GM12892 (cell line): ENCODE data around the gene VAV3.

Source experiments
- DNase-seq: peaks from one replicate; pipeline ENCODE4 v3.0.0; 2011; ENCODE audit not compliant: insufficient read length
- FAIRE-seq: peaks from 2 replicates; lab custom pipeline; 2011; peaks lifted over from hg19 to GRCh38; lab: Jason Lieb, UNC
- POLR2A ChIP-seq: IDR thresholded peaks from 2 replicates; pipeline ENCODE4 v1.6.1; 2011; ENCODE audit warnings: low read depth, low read length, control low read depth
- POLR2AphosphoS5 ChIP-seq: IDR thresholded peaks from 2 replicates; pipeline ENCODE4 v1.6.1; 2011; ENCODE audit warnings: low read depth, low read length, control low read depth
- TAF1 ChIP-seq: IDR thresholded peaks from 2 replicates; pipeline ENCODE4 v1.6.1; 2011; ENCODE audit warnings: low read depth, mild to moderate bottlenecking, control low read depth, low read length, borderline replicate concordance

Gene VAV3

DNA sequence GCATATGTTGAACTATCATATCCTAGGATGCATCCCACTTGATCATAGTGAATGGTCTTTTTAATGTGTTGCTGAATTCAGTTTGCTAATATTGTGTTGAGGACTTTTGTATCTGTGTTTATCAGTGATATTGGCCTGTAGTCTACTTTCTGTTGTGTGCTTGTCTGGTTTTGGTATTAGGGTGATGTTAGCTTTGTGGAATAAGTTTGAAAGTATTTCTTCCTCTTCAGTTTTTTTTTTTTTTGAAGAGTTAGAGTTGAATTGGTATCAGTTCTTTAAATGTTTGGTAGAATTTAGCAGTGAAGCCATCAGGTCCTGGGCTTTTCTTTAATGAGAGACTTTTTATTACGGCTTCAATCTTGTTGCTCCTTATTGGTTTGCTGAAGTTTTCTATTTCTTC, 162.3 kb downstream of the VAV3 start:
- DNase-seq (no peak), FAIRE-seq (no peak)
- no peak for TF ChIP-seq TAF1
- TF ChIP-seq POLR2A = no peak
- TF ChIP-seq POLR2AphosphoS5 = no peak

GRCh38 chr1:107795994-107796393, 169.0 kb downstream of the VAV3 start:
- FAIRE-seq = no peak
- TF ChIP-seq POLR2AphosphoS5 = no peak
- no peak for TF ChIP-seq TAF1
- no peak for TF ChIP-seq POLR2A
- DNase-seq = no peak

GRCh38 chr1:107795441-107795840, 169.5 kb downstream of the VAV3 start:
- FAIRE-seq (no peak), DNase-seq (no peak)
- no peak for TF ChIP-seq POLR2A

GRCh38 chr1:107794571-107794970, 170.4 kb downstream of the VAV3 start:
- no peak for TF ChIP-seq POLR2AphosphoS5
- TF ChIP-seq TAF1 = no peak
- no peak for TF ChIP-seq POLR2A
- DNase-seq (no peak), FAIRE-seq (no peak)

- no peak for TF ChIP-seq TAF1
- TF ChIP-seq POLR2AphosphoS5 = no peak
- no peak for TF ChIP-seq POLR2A
- no peak for FAIRE-seq
- no peak for DNase-seq
These were observed 171.0 kb downstream of the VAV3 start for GRCh38 chr1:107793896-107794453.

DNA sequence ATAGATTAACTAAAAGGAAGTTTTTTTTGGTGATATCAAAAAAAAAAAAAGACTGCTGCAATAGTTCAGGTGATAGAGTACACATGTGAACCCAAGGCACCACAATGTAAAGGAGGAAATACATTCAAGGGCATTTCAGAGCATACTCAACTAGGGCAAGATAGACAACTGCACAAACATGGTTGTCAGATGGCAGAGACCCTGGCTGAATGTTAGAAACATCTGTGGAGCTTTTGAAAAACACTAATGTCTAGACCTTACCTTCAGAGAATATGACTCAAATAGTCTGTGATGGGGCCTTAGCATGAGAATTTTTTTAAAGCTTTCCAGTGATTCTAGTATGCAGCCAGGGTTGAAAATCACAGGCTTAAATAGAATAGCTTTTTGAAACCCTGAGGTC, 173.6 kb downstream of the VAV3 start:
- FAIRE-seq = no peak
- no peak for TF ChIP-seq POLR2A
- no peak for TF ChIP-seq POLR2AphosphoS5
- no peak for TF ChIP-seq TAF1
- no peak for DNase-seq

GRCh38 chr1:107789817-107790524, 175.0 kb downstream of the VAV3 start:
- DNase-seq = no peak
- TF ChIP-seq POLR2AphosphoS5 (no peak), POLR2A (no peak), TAF1 (no peak)
- FAIRE-seq = no peak

GRCh38 chr1:107788206-107789202, 176.5 kb downstream of the VAV3 start:
- no peak for FAIRE-seq
- no peak for DNase-seq
- TF ChIP-seq POLR2A (no peak), POLR2AphosphoS5 (no peak), TAF1 (no peak)

- DNase-seq (no peak), FAIRE-seq (no peak)
- no peak for TF ChIP-seq TAF1
- TF ChIP-seq POLR2A = no peak
- TF ChIP-seq POLR2AphosphoS5 = no peak
These were observed 177.7 kb downstream of the VAV3 start for GRCh38 chr1:107787299-107787698.

DNA sequence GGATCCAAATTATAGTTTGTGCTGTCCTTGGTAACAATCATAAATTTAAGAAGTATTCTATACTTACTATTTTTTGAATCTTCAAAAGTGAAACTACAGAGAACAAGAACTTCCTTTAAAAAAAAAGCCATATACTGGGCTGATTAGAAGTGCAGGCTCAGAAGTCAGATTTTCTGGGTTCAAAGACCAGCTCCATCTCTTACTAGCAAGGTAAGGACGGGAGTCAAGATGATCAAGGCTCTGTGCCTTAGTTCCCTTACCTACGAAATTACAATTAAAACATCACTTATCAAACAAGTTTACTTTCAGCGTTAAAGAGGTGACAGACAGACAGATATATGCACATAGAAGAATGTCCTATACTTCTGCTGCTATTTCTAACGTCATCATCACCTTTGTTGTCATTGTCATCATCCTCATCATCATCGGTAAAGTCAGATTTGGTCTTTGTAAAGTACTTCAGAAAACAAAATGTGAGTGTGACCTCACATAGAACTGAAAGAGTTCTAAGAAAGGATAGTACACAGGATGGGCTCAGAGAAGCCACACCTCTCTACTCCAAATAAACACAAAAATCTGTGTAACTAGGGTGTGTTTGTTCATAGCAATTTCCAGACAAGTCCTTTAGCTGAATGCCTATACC, 178.7 kb downstream of the VAV3 start:
- FAIRE-seq (peak; percentile 33), DNase-seq (no peak)
- TF ChIP-seq POLR2AphosphoS5 (no peak), POLR2A (no peak), TAF1 (no peak)

- TF ChIP-seq POLR2AphosphoS5 (no peak), TAF1 (no peak), POLR2A (no peak)
- FAIRE-seq = no peak
- DNase-seq = no peak
These were observed 179.3 kb downstream of the VAV3 start for GRCh38 chr1:107785496-107786202.

- TF ChIP-seq POLR2AphosphoS5 = no peak
- no peak for TF ChIP-seq POLR2A
- TF ChIP-seq TAF1 = no peak
- FAIRE-seq (peak; percentile 75), DNase-seq (no peak)
These were observed 182.6 kb downstream of the VAV3 start for GRCh38 chr1:107782217-107782845.
